Psoas muscle (tissue), 8 donors: ENCODE data around the gene HOXA11. TPM values are rescaled to one million over a fixed set of nuclear protein-coding genes. Genes with fewer than 3 reads are reported as not detected.

Experiments
- ATAC-seq, 4 donors: fragments of 200-7000 bp; cut with Tn5 transposase; one replicate each; pipeline ENCODE4 v1.9.1; 2020; ENCODE audit warnings: moderate library complexity in 3 of 4, mild to moderate bottlenecking in 2 of 4
- DNase-seq, 2 donors: peaks; one replicate each; pipeline ENCODE4 v3.0.0-alpha.2; 2020
- H3K27ac ChIP-seq: fragments of 200-600 bp; one replicate; pipeline ENCODE4 v1.8.0; 2022
- H3K27me3 ChIP-seq, 3 donors: fragments of 200-600 bp in 1 of 3; one replicate each; pipeline versions ENCODE4 v1.6.1 to v1.8.0; 2013 to 2022; ENCODE audit warnings: low read length in 2 of 3, mild to moderate bottlenecking in 2 of 3, moderate library complexity in 1 of 3; ENCODE audit not compliant: insufficient read depth in 3 of 3
- H3K36me3 ChIP-seq, 2 donors: fragments of 200-600 bp in 1 of 2; one replicate each; pipeline versions ENCODE4 v1.6.1 to v1.8.0; 2013 to 2022; ENCODE audit warnings: low read depth in 1 of 2, mild to moderate bottlenecking in 1 of 2, moderate library complexity in 1 of 2; ENCODE audit not compliant: insufficient read depth in 1 of 2
- H3K4me1 ChIP-seq: fragments of 200-600 bp; one replicate; pipeline ENCODE4 v1.8.0; 2022
- H3K4me3 ChIP-seq: fragments of 200-600 bp; one replicate; pipeline ENCODE4 v1.8.0; 2022; ENCODE audit warnings: mild to moderate bottlenecking
- H3K9me3 ChIP-seq: fragments of 200-600 bp; one replicate; pipeline ENCODE4 v1.8.0; 2022
- CTCF ChIP-seq: fragments of 200-600 bp; IDR thresholded peaks from one replicate; pipeline ENCODE4 v1.8.0; 2022; ENCODE audit warnings: antibody characterized with exemption
- WGBS, 3 donors: extraction: QIAGEN DNeasy Blood & Tissue Kit; methylation state at CpG; one replicate each; pipeline versions ENCODE4 v1.1.6 to v1.1.7; 2013; 5-methylcytosine and 5-hydroxymethylcytosine counted together
- intact Hi-C, 2 donors: fragments of 100-400 bp; cut with DNase I; formaldehyde crosslinking; loops; one replicate each; pipeline versions ENCODE4 v1.11.0 to v1.14.2; 2022
- polyA plus RNA-seq, 3 donors: library from polyadenylated mRNA; stranded (reverse); fragments of 200-250 nt; gene quantifications; one replicate each; pipeline ENCODE4 v1.2.3, GENCODE V29; 2013
- total RNA-seq, 4 donors: library from RNA; stranded (reverse); fragmentation: NEBNext Ultra II Directional in 2 of 4; extraction: Animal tissue kit (Norgen Biotek cat#: 25700) in 2 of 4; gene quantifications; one replicate each; pipeline versions ENCODE4 v1.2.1 to v1.2.4, GENCODE V29; 2021 to 2023
- donor health status: healthy with polysubstance abuse.
- donor health status: DM: no; HTN: no; CAD: no; lungs with moderate emphysema.
- donor health status: Bipolar disorder and iron deficiency.
- donor health status: healthy.
- donor health status: DM: yes; HTN: yes; CAD: no.
- donor health status: DM: no; HTN: no; CAD: no.
- donor health status: DM: no; HTN: no; CAD: no.
- donor health status: DM: yes; HTN: yes; CAD: no.

Gene HOXA11
- total and polyA plus RNA-seq, 7 donors: 0.08 to 1.1 (median 0.57) TPM; not detected in 3

GRCh38 chr7:27192546-27193334, 7.7 kb upstream of the HOXA11 start:
- Histone ChIP-seq H3K27ac (no peak overlapping the region), H3K36me3 (no peaks in the 10 kb centered on the region), H3K27me3 (peaks cover 0 to 98% (median 27%) of the 10 kb centered on the region in 3 donors), H3K9me3 (no peaks in the 10 kb centered on the region), H3K4me3 (peak overlapping the region; percentile 55), H3K4me1 (peaks cover 8% of the 10 kb centered on the region)
- ATAC-seq (peak in 2 of 4 donors; percentile 37 to 39), DNase-seq (peak in 1 of 2 donors; percentile 51)
- TF ChIP-seq CTCF: no peak
- intact Hi-C loops: loop anchor here (5.0 to 10.0 kb wide), 4 partner anchors 592 to 905 kb away; no protein-coding TSS in a partner anchor
- WGBS, 3 donors: 22 to 29% (median 29%) methylated on average over 56 to 78 of the region's 78 CpGs

- ATAC-seq (no peak), DNase-seq (peak in 1 of 2 donors; percentile 56)
- intact Hi-C loops: loop anchor here (5.0 to 10.0 kb wide), 4 partner anchors 593 to 905 kb away; no protein-coding TSS in a partner anchor
- Histone ChIP-seq H3K36me3 (no peaks in the 10 kb centered on the region), H3K9me3 (no peaks in the 10 kb centered on the region), H3K4me3 (peak overlapping the region; percentile 55), H3K4me1 (peaks cover 8% of the 10 kb centered on the region), H3K27ac (no peak overlapping the region), H3K27me3 (peaks cover 0 to 98% (median 28%) of the 10 kb centered on the region in 3 donors)
- 72 to 80% (median 79%) methylated on average over 40 to 42 of the region's 42 CpGs for WGBS, 3 donors
- no peak for TF ChIP-seq CTCF
These were observed 7.0 kb upstream of the HOXA11 start for GRCh38 chr7:27191833-27192545.

DNA sequence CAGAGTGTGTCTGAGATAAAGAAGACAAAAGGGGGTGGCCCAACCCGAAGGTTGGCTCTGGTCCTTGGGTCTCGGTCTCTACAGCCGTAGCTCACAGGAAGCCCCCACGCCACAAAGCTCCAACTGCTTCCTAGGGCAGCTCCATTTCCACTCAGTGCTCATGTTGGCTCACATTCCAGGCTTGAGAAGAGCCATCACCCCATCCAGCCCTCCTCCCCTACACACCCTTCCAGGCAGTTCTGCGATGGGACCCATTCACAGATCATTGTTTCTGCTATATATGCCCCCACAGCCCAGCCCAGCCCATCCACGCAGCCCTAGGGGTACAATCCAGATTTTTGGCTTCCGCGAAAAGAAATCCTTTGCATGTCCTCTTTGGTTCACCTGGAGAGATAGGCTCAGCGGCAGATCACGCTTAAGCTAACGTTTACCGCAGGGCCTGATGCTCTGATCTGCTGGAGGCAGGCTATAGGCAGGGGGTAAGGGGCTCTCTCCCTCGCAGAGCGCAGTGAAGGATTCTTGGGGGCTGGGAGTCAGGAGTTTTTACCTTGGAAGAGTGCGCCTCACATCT, 6.2 kb upstream of the HOXA11 start:
- no peak overlapping the region for H3K27ac ChIP-seq
- peak in 1 of 2 donors; percentile 34 for DNase-seq
- TF ChIP-seq CTCF: no peak
- H3K27me3 ChIP-seq: peaks cover 0 to 97% (median 28%) of the 10 kb centered on the region in 3 donors
- H3K9me3 ChIP-seq: no peaks in the 10 kb centered on the region
- 79 to 91% (median 90%) methylated on average over 15 of the region's 15 CpGs for WGBS, 3 donors
- H3K4me3 ChIP-seq: no peak overlapping the region
- peaks cover 8% of the 10 kb centered on the region for H3K4me1 ChIP-seq
- H3K36me3 ChIP-seq: no peaks in the 10 kb centered on the region
- intact Hi-C loops: loop anchor here (5.0 to 10.0 kb wide), 4 partner anchors 594 to 906 kb away; no protein-coding TSS in a partner anchor
- no peak for ATAC-seq

- Histone ChIP-seq H3K4me1 (peaks cover 11% of the 10 kb centered on the region), H3K36me3 (no peaks in the 10 kb centered on the region), H3K9me3 (no peaks in the 10 kb centered on the region), H3K4me3 (no peak overlapping the region), H3K27me3 (peaks cover 0 to 98% (median 31%) of the 10 kb centered on the region in 3 donors), H3K27ac (no peak overlapping the region)
- no peak for TF ChIP-seq CTCF
- 69 to 76% (median 73%) methylated on average over 7 of the region's 7 CpGs for WGBS, 3 donors
- ATAC-seq (no peak), DNase-seq (peak in 1 of 2 donors; percentile 33)
- intact Hi-C loops: loop anchor here (5.0 to 10.0 kb wide), 4 partner anchors 595 to 907 kb away; no protein-coding TSS in a partner anchor
These were observed 5.1 kb upstream of the HOXA11 start for GRCh38 chr7:27189997-27190748.
